T-helper 2 cell treated with Interferon-gamma antibody and Interleukin-4, amounts not matched to agents 5 μg/mL and 100 μg/mL, for 36 hours (primary cell): ENCODE measurements around the gene BID.

Experiments
- DNase-seq: peaks from one replicate; pipeline ENCODE4 v3.0.0; 2021; ENCODE audit warnings: low spot score
- H3K27ac Mint-ChIP-seq: one replicate; pipeline ENCODE4 v1.8.0; 2021; ENCODE audit warnings: mild to moderate bottlenecking, mixed read lengths
- H3K27me3 Mint-ChIP-seq: one replicate; pipeline ENCODE4 v1.8.0; 2021; ENCODE audit warnings: low read depth, mixed read lengths
- H3K36me3 Mint-ChIP-seq: one replicate; pipeline ENCODE4 v1.8.0; 2021; ENCODE audit warnings: low read depth, mixed read lengths
- H3K4me1 Mint-ChIP-seq: one replicate; pipeline ENCODE4 v1.8.0; 2021; ENCODE audit warnings: low read depth, mixed read lengths
- H3K4me3 Mint-ChIP-seq: one replicate; pipeline ENCODE4 v1.8.0; 2022; ENCODE audit warnings: mild to moderate bottlenecking, moderate library complexity, mixed read lengths
- H3K9me3 Mint-ChIP-seq: one replicate; pipeline ENCODE4 v1.8.0; 2021; ENCODE audit warnings: mixed read lengths

BID gene

DNA sequence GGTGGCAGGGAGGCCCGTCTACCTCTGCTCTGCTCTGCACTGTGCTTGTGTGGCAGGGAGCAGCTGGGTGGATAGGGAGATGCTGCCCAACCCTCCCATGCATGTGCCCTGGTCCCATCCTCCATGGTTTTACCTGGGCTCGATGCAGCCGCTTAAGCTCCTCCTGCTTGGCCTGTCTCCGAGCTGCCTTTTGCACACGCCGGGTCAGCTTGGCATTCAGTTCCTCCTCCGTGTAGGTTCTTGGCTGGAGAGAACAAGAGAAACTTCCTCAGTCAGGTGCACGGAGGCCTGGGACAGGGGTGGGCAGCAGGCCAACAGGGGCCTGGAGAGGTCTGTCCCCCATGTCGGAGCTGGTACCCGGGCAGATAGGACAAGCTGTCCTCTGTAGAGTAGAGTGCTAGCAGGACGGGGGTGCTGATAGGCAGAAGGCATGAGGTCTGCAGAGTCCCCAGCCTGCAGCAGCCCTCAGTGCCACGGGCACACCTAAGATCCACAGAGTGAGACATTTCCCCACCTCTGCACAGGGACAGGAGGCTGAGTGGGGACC, 36.4 kb upstream of the BID start:
- H3K9me3 Mint-ChIP-seq: no peaks in the 10 kb centered on the region
- no peaks in the 10 kb centered on the region for H3K36me3 Mint-ChIP-seq
- H3K4me3 Mint-ChIP-seq: no peak overlapping the region
- H3K27ac Mint-ChIP-seq: no peak overlapping the region
- H3K4me1 Mint-ChIP-seq: no peaks in the 10 kb centered on the region
- no peak for DNase-seq
- no peaks in the 10 kb centered on the region for H3K27me3 Mint-ChIP-seq

DNA sequence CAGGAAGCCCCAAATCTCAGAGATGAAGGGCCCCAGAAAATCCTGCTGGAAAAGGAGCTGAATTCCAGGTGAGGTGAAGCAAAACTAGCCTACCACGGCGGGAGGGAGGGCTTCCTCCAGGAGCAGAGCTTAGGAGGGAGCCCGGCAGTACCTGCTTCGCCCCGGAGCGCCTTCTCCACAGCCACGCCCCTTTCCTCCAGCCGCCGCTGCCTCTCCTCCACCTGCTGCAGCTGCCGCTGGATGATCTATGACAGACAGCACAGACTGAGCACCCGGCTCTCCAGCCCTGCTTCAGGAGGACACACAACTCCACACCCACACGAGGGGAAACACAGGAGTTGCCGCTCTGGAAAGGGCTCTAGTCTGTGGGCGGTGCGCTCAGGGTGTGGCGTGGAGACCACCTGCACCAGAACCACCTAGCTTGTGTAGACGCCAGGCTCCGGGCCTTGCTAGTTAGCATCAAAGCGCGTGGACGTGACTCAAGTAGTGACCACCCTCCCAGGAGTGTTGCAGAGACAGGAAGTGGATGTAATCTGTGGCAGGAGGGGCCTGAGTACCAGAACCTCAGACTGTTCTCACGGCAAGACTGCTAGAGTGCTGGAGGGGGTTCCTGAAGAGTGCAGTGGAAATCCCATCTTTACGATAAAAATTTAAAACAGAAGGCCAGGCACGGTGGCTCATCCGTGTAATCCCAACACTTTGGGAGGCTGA, 34.6 kb upstream of the BID start:
- Mint-ChIP-seq H3K4me3 (no peak overlapping the region), H3K27ac (no peak overlapping the region), H3K4me1 (no peaks in the 10 kb centered on the region), H3K27me3 (no peaks in the 10 kb centered on the region), H3K9me3 (no peaks in the 10 kb centered on the region), H3K36me3 (no peaks in the 10 kb centered on the region)
- DNase-seq: no peak

DNA sequence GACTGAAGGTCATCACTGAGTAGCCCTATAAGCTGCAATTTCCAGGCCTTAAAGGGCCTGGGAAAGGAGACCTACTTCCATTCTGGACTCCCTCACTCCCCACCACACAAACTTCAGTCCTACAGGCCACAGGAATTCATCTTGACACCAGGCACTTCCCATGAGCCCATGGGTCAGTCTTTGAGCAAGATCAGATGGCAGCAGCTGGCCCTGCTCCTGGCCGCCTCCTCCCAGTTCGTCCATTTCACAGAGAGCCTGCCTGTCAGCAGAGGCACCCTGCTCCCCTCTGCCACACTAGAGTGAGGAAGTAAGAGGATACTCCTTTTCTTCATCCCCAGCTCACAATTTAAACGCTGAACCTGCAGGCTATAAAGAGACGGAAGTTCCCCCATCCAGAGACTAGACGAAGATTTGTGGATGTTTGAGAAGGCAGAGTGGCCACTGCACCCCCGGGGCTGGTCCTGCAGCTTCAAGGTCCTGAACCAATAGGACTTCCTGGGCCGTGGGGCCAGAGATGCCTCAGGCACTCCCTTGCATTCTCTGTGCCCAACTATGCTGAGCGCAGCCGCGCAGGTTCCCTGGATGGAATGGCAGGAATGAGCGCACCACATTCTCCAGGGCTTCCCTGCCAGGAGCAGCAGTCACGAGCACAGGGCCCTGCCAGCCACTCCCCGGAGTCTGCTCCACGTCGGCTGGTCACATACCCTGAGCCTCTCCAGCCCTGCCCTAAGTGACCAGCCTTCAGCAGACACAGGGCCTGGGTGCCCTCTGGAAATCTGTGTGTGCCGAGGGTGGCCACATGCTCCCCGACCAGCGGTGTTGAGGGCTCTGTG, 33.5 kb upstream of the BID start:
- no peak overlapping the region for H3K27ac Mint-ChIP-seq
- no peaks in the 10 kb centered on the region for H3K9me3 Mint-ChIP-seq
- no peak for DNase-seq
- H3K36me3 Mint-ChIP-seq: no peaks in the 10 kb centered on the region
- no peaks in the 10 kb centered on the region for H3K4me1 Mint-ChIP-seq
- no peaks in the 10 kb centered on the region for H3K27me3 Mint-ChIP-seq
- H3K4me3 Mint-ChIP-seq: no peak overlapping the region

DNA sequence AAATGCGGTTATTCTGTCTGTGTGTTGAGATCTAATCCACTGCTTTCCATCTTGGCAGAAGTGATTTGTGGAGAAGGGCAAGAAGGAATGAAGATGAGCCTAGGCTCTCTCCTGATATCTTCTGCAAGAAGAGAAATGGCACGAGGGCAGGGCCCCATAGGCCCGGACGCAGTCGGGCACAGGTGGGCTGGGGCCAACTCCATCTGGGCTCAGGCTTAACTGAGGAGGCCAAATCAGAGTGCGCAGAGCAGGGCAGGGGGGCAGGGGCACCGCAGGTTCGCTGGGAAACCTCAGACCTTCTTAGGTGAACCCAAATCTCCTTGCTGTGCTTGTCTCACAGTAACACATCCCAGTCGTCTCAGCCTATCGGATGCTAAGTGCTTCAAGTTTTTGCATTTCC, 32.8 kb upstream of the BID start:
- no peak overlapping the region for H3K27ac Mint-ChIP-seq
- no peak for DNase-seq

DNA sequence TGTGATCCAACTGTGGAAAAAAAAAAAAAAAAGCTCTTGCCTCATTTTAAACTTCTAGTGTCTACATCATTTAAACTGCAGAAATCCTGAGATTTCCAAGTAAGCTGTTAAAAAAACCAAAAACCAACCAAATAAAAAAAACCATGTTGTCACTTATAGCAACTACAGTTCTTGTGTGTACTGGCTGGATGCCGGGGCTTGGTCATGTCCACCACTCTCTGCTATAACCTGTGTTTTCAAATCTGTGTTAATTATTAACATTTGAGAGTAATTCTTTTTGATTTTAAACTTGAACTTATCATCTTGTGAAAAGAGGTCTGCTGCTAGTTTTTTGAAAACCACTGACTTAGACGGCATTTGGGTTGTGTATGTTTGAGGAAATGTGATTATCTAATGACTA, 32.2 kb upstream of the BID start:
- H3K36me3 Mint-ChIP-seq: no peaks in the 10 kb centered on the region
- no peak overlapping the region for H3K27ac Mint-ChIP-seq
- H3K4me1 Mint-ChIP-seq: no peaks in the 10 kb centered on the region
- no peaks in the 10 kb centered on the region for H3K27me3 Mint-ChIP-seq
- no peak overlapping the region for H3K4me3 Mint-ChIP-seq
- no peak for DNase-seq
- no peaks in the 10 kb centered on the region for H3K9me3 Mint-ChIP-seq

More for the DNA sequence above, 32.8 kb upstream of the BID start:
- no peaks in the 10 kb centered on the region for H3K36me3 Mint-ChIP-seq
- H3K4me3 Mint-ChIP-seq: no peak overlapping the region
- H3K4me1 Mint-ChIP-seq: no peaks in the 10 kb centered on the region
- H3K27me3 Mint-ChIP-seq: no peaks in the 10 kb centered on the region
- H3K9me3 Mint-ChIP-seq: no peaks in the 10 kb centered on the region

DNA sequence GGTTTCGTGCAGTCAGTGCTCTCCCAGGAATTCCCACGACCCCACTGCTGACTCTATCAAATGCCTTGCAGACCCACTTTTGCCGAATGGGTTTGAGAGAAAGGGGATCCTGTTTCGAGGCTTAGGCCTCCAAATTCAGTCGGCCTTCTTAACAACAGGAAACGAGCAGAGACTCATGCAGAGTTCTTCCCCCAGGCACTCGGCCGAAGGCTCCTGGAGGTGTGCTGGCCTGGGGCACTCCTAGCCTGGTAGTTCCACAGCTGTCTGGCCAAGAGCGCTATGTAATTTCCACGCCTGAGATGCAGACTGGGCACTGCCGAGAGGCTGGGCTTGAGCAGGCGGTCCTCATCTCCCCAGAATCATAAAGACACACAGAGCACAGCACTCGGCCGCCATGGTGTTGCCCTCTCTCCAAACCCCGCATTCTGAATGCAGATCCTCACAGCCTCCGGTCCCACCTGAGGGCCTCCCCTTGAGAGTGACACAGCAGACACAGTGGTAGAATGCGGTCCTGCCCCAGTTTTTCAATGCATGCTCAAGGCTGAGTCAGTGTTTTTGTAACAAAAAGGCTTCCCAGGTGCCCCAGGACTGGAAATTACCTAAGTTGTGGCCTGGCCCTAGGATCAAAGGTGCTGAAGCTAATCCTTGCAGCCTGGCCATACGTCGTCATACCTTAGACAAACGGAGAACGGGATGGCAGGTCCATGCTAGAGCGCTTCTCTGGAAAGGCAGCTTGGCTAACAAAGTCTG, 30.2 kb upstream of the BID start:
- H3K4me1 Mint-ChIP-seq: no peaks in the 10 kb centered on the region
- H3K27me3 Mint-ChIP-seq: no peaks in the 10 kb centered on the region
- no peak for DNase-seq
- H3K9me3 Mint-ChIP-seq: no peaks in the 10 kb centered on the region
- H3K36me3 Mint-ChIP-seq: no peaks in the 10 kb centered on the region
- no peak overlapping the region for H3K27ac Mint-ChIP-seq
- no peak overlapping the region for H3K4me3 Mint-ChIP-seq

DNA sequence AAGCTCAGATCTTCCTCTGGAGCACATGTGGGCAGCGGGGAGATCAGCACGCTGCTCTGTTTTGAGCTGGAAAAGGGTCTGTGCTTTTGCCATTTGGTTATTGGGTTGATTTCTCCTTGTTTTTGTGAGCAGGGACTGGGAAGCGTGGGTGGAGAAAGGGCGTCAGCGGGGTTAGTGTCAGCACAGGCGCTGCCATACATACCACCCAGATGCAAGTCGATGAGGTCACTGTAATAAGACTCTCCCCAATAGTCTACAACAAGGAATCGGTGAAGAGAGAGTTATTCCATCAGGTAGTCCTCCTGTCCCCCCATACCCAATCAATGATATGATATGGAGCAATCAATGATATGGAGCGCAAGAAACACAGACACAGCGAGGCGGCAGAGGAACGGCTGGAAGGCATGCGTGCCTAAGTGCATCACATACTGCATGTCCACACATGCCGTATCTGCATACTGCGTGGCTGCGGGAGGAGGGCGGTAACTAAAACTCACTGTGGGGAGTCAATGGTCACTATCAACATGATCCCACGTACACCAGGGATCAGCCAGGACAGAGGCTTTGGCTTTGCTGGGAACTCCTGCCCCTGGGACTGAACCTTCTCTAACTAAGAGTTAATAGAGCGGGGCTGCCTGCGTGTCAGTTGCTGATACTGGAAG, 29.5 kb upstream of the BID start:
- Mint-ChIP-seq H3K27me3 (no peaks in the 10 kb centered on the region), H3K4me3 (no peak overlapping the region), H3K27ac (no peak overlapping the region), H3K4me1 (no peaks in the 10 kb centered on the region), H3K9me3 (no peaks in the 10 kb centered on the region), H3K36me3 (no peaks in the 10 kb centered on the region)
- no peak for DNase-seq

DNA sequence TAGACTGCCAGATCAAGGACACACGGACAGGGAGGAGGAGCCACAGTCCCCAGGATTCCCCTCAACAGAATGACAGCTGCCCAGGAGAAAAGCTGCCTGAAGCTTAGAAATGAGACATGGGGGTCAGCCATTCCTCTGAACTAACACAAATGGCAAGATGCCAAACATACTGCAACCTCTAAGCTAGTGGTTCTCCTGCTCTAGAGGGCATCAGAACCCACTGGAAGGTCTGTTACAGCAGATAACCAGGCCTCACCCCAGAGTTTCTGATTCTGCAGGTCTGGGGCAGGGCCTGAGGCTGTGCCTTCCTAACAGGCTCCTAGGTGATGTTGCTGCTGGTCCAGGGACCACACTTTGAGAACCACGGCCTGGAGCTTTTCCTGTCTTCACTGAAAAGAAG, 28.6 kb upstream of the BID start:
- H3K36me3 Mint-ChIP-seq: no peaks in the 10 kb centered on the region
- no peak overlapping the region for H3K4me3 Mint-ChIP-seq
- H3K27ac Mint-ChIP-seq: no peak overlapping the region
- H3K4me1 Mint-ChIP-seq: peaks cover 4% of the 10 kb centered on the region
- no peak for DNase-seq
- H3K9me3 Mint-ChIP-seq: no peaks in the 10 kb centered on the region
- no peaks in the 10 kb centered on the region for H3K27me3 Mint-ChIP-seq

DNA sequence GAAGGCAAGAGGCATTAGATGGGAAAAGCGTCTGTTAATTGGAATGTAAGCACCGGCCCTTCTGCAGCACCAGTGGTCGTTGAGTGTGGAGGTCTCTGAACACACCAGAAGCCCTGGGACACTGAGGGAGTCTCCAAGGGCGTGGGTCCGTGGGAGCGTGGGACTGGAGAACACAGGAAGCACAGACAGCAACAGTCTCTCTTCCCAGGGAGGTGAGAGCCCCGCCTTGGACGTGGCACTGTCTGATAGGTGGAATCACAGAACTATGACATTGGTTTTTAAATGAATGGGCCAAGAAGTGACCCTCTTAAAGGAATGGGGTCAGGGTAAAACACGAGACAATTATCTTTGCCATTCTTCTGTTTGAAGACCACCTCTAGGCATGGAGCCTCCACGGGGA, 28.1 kb upstream of the BID start:
- no peaks in the 10 kb centered on the region for H3K27me3 Mint-ChIP-seq
- no peaks in the 10 kb centered on the region for H3K36me3 Mint-ChIP-seq
- no peak for DNase-seq
- no peaks in the 10 kb centered on the region for H3K9me3 Mint-ChIP-seq
- peaks cover 4% of the 10 kb centered on the region for H3K4me1 Mint-ChIP-seq
- H3K4me3 Mint-ChIP-seq: no peak overlapping the region
- no peak overlapping the region for H3K27ac Mint-ChIP-seq

DNA sequence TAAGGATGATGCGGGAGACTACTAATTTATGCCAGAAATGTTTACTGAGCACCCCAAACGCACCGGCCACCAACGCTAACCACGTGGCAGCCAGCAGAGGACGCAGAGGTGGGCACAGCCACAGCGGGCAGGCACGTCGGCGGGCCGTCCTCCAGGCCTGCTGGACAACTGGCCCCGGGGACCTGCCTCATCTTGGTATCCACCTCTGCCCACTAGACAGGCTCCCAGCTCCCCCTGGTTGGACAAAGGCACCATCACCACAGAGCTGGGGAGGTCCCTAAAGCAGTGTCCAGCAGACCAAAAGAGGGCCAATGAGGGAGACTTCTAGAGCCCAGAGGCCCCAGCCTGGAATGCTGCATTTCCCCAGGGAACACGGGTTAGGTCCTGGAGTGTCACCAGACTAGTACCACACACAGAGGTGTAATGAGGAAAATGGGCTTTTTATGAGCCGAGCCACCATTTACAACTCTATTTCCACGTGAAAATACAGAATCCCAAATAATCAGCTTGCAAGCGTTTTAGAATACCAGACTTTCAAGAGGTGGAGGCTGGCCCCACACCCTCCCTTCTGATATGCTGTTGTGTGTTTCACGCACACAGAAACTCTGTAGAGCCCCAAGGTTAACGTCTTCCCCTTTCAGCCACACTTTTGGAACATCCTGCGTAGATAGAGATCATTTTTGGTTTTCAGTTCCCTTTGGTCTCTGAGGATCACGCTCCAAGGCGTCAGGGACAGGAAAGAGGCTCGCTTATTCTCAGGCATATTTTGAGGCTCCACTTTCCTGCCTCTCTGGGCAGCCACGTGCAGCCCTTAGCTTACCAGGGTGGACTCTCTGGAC, 23.7 kb upstream of the BID start:
- peaks cover 4% of the 10 kb centered on the region for H3K4me1 Mint-ChIP-seq
- H3K27me3 Mint-ChIP-seq: no peaks in the 10 kb centered on the region
- H3K36me3 Mint-ChIP-seq: no peaks in the 10 kb centered on the region
- no peaks in the 10 kb centered on the region for H3K9me3 Mint-ChIP-seq
- peak; percentile 25 for DNase-seq
- no peak overlapping the region for H3K27ac Mint-ChIP-seq
- H3K4me3 Mint-ChIP-seq: no peak overlapping the region

DNA sequence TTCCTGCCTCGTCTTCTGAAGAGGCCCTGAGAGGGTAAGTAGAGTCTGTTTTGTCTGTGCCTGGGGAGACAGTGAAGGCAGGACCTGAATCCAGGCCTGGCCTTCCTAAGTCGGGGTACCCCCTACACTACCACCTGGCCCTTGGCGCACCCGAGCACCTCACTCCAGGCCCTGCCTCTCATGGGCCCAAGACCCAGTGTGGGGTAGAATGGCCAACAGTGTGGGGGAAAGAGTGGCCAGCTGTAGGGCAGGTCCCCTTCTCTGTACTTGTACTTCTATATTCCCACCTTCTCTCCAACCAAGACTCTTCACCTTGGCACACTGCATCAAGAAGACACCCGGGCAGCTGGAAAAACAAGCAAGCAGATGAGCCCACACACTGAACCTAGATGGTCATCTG, 22.4 kb upstream of the BID start:
- H3K9me3 Mint-ChIP-seq: no peaks in the 10 kb centered on the region
- H3K4me3 Mint-ChIP-seq: no peak overlapping the region
- no peaks in the 10 kb centered on the region for H3K27me3 Mint-ChIP-seq
- H3K4me1 Mint-ChIP-seq: peaks cover 4% of the 10 kb centered on the region
- DNase-seq: no peak
- no peak overlapping the region for H3K27ac Mint-ChIP-seq
- H3K36me3 Mint-ChIP-seq: no peaks in the 10 kb centered on the region

DNA sequence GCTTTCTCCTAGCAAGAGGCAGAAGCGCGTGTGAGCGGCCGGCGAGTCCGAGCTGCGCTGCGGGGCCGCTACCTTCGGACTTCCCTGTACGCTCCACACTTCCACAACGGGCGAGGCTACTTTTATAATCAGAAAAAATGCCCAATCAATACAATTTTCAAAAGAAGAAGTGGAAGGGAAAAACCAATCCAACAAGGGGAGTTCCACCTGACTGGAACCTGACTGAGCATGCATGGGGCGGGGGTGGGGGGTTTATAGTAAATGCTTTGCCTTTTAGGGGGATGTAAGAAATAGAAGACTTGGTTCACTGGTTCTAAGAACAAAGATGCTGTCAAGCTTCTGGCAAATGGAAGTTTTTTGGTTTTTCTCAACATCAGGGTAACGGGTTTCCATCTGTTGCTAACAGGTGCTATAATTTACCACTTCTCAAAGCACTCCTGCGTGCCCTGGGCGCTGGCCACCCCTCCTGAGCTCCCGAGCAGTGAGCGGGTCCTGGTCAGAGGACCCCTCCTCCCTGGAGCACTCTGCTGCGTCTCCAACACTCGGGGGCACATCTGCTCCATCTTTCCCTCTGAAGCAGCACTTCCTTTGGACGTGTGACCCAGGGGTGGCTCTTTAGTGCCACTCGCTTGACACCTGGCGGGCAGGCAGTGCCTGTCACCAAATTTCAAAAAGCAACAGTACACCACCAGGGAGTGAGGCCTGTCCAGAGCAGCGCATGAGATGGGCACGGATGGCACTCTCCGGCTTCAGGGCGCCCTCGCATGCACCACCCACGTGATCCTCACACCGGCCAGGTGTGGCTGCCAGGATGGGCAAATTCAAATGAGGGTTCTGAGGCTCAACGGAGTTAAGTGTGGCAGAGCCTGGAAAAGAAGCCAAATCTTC, 21.6 kb upstream of the BID start:
- Mint-ChIP-seq H3K27me3 (no peaks in the 10 kb centered on the region), H3K9me3 (no peaks in the 10 kb centered on the region), H3K27ac (no peak overlapping the region), H3K4me1 (peaks cover 4% of the 10 kb centered on the region), H3K4me3 (no peak overlapping the region), H3K36me3 (no peaks in the 10 kb centered on the region)
- no peak for DNase-seq
